Measurements from ENCODE around the gene STARD13. TPM values are rescaled to one million over a fixed set of nuclear protein-coding genes. Genes with fewer than 3 reads are reported as not detected.

The STARD13 gene
- total RNA-seq, 1 experiment from 2014 or later, result 2.1 TPM

GRCh38 chr13:33060815-33061214 lies 224.7 kb downstream of the STARD13 start:
- Histone ChIP-seq H3K9me3 (ENCODE audit: control insufficient read depth, low read depth, low read length) (no peaks in the 10 kb centered on the region), H4K91ac (ENCODE audit: insufficient read length, low read depth, low read length) (no peak overlapping the region), H3K79me1 (ENCODE audit: insufficient read depth, low read depth, low read length, poor library complexity, severe bottlenecking) (no peaks in the 10 kb centered on the region), H3K9ac (ENCODE audit: extremely low read depth, insufficient read length, low read length) (no peak overlapping the region), H2BK5ac (ENCODE audit: insufficient read length, low read length) (no peak overlapping the region), H2BK120ac (ENCODE audit: low read depth, low read length, poor library complexity, severe bottlenecking) (no peak overlapping the region), H2AK5ac (ENCODE audit: insufficient read length, low read length) (no peak overlapping the region), H4K8ac (replicated peaks; ENCODE audit: insufficient read length, low read depth, low read length) (no peak overlapping the region), H3K27me3 (ENCODE audit: insufficient read depth, low read length) (no peaks in the 10 kb centered on the region), H3K4ac (ENCODE audit: low read depth, low read length) (no peak overlapping the region), H4K5ac (ENCODE audit: insufficient read length, low read depth, low read length) (no peak overlapping the region), H2BK12ac (ENCODE audit: insufficient read length, low read depth, low read length) (no peak overlapping the region), H2BK15ac (ENCODE audit: low read depth, low read length) (no peak overlapping the region), H3K14ac (ENCODE audit: insufficient read depth, low read length) (no peak overlapping the region), H3K23ac (ENCODE audit: insufficient read length, low read depth, low read length) (no peak overlapping the region), H3K4me2 (ENCODE audit: insufficient read depth, insufficient read length, low read length) (no peak overlapping the region), H3K27ac (ENCODE audit: insufficient read length, low read depth, low read length) (no peak overlapping the region), H4K20me1 (ENCODE audit: control insufficient read depth, insufficient read depth, insufficient read length) (no peaks in the 10 kb centered on the region), H3K18ac (ENCODE audit: insufficient read length, low read depth, low read length) (no peak overlapping the region), H3K4me1 (ENCODE audit: insufficient read depth, low read length) (no peaks in the 10 kb centered on the region), H3K79me2 (ENCODE audit: insufficient read depth, low read length) (no peaks in the 10 kb centered on the region), H3K23me2 (ENCODE audit: insufficient read length, low read depth, low read length, poor library complexity, severe bottlenecking) (no peaks in the 10 kb centered on the region), H3K56ac (ENCODE audit: insufficient read length, low read depth, low read length) (no peak overlapping the region), H2AFZ (ENCODE audit: low read length) (no peak overlapping the region), H3T11ph (ENCODE audit: low read length) (no peak overlapping the region), H2BK20ac (ENCODE audit: low read depth, low read length, poor library complexity, severe bottlenecking) (no peak overlapping the region)
- peaks cover 0 to 6% of the 10 kb centered on the region in 2 experiments; a peak in 3 of 4 replicates for H3K4me1 Mint-ChIP-seq
- no peak for TF ChIP-seq CTCF (conservative IDR thresholded peaks at IDR 0.05)
- no peak overlapping the region for H3K27ac Mint-ChIP-seq
- DNase-seq, result no peak
- WGBS (ENCODE audit: extremely low coverage, insufficient read length, low lambda C conversion rate), result no CpG with 5 or more reads among the region's 15 CpGs
- no peaks in the 10 kb centered on the region for H3K36me3 Mint-ChIP-seq (ENCODE audit: insufficient read depth in 1 of 3, low read depth in 3 of 3)
- H3K9me3 Mint-ChIP-seq, result no peaks in the 10 kb centered on the region
- no peak overlapping the region for H3K4me3 Mint-ChIP-seq
- H3K27me3 Mint-ChIP-seq (ENCODE audit: low read depth), result no peaks in the 10 kb centered on the region; the same call in 1 of the 2 replicates

All from H9 (cell line).